ENCODE results near the gene RSBN1L. TPM values are rescaled to one million over a fixed set of nuclear protein-coding genes. Genes with fewer than 3 reads are reported as not detected.
"Not testable (repeated sequence)": the region's sequence is repeated elsewhere in the genome, so short reads cannot be mapped to it uniquely, and the experiment has no call there.

The RSBN1L gene
- total and polyA plus RNA-seq, 7 donors: 2.0 to 10.1 (median 7.5) TPM

DNA sequence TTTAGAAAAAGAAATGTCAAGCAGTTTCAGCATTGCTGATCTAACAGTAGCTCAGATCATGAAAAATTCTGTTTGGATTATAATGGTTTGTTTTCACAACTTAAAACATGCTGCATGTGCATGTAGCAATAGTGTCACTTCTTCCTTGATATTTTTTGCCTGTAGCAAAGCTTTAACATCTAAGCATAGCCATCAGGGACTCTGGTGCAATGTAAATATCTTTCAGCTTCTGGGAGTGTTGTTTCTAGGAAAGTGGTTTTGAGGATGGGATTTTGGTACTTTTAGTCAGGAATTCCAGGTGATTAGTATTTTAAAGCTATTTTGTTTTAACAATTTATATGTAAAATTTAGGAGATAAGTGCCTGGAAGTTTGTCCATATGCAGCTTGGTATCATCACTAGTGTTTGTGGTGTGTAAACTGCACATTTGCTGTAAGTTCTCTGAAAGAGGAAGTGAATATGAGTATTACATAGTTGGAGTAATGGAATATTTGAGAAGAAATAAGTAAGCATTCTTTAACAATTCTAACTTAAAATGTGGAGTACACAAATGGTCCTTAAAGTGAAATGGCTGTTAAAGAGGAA, 1.9 kb downstream of the RSBN1L start:
- Histone ChIP-seq H3K4me1 (peaks cover 37% of the 10 kb centered on the region), H3K27ac (peak overlapping the region; percentile 90), H3K27me3 (ENCODE audit: insufficient read depth in 3 of 3, low read length in 2 of 3) (no peaks in the 10 kb centered on the region), H3K9me3 (no peaks in the 10 kb centered on the region), H3K4me3 (peak overlapping the region; percentile 76), H3K36me3 (ENCODE audit: insufficient read depth in 1 of 2, low read depth in 1 of 2) (no peaks in the 10 kb centered on the region)
- DNase-seq (no peak), ATAC-seq (no peak)
- intact Hi-C loops (cut with DNase I): loop anchor here in 1 of 2 donors (2.0 kb wide), 1 partner anchor 29 kb away; no protein-coding TSS in a partner anchor
- TF ChIP-seq, protein P1, sequence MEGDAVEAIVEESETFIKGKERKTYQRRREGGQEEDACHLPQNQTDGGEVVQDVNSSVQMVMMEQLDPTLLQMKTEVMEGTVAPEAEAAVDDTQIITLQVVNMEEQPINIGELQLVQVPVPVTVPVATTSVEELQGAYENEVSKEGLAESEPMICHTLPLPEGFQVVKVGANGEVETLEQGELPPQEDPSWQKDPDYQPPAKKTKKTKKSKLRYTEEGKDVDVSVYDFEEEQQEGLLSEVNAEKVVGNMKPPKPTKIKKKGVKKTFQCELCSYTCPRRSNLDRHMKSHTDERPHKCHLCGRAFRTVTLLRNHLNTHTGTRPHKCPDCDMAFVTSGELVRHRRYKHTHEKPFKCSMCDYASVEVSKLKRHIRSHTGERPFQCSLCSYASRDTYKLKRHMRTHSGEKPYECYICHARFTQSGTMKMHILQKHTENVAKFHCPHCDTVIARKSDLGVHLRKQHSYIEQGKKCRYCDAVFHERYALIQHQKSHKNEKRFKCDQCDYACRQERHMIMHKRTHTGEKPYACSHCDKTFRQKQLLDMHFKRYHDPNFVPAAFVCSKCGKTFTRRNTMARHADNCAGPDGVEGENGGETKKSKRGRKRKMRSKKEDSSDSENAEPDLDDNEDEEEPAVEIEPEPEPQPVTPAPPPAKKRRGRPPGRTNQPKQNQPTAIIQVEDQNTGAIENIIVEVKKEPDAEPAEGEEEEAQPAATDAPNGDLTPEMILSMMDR (IDR thresholded peaks at IDR 0.05): no peak

DNA sequence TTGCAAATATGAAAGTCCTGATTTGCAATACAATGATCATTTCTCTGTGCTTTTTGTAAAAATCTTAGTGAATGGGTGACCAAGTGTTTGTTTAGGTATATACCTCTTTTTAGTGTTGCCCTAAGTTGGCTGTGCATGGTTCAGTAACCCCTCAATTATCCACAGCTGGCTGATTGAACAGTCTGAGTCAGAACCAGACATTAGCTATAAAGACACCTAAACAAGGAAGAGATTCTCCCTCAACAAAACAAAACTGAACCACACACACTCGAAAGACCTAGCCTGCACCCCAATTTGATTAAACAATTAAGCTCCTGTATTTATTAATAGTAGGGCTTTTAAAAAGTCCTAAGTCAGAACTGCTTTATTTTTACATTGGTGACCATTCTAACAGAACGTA, 2.8 kb downstream of the RSBN1L start:
- peak overlapping the region; percentile 76 for H3K4me3 ChIP-seq
- H3K9me3 ChIP-seq: no peaks in the 10 kb centered on the region
- H3K27ac ChIP-seq: peak overlapping the region; percentile 90
- WGBS, 3 donors: 43 to 64% (median 49%) methylated on average over 2 of the region's 2 CpGs
- peaks cover 32% of the 10 kb centered on the region for H3K4me1 ChIP-seq
- no peaks in the 10 kb centered on the region for H3K36me3 ChIP-seq (ENCODE audit: insufficient read depth in 1 of 2, low read depth in 1 of 2)
- no peak for ATAC-seq
- no peak for DNase-seq
- TF ChIP-seq, protein P1 (IDR thresholded peaks at IDR 0.05): no peak
- intact Hi-C loops (cut with DNase I): loop anchor here in 1 of 2 donors (2.0 kb wide), 1 partner anchor 28 kb away; no protein-coding TSS in a partner anchor
- no peaks in the 10 kb centered on the region for H3K27me3 ChIP-seq (ENCODE audit: insufficient read depth in 3 of 3, low read length in 2 of 3)

DNA sequence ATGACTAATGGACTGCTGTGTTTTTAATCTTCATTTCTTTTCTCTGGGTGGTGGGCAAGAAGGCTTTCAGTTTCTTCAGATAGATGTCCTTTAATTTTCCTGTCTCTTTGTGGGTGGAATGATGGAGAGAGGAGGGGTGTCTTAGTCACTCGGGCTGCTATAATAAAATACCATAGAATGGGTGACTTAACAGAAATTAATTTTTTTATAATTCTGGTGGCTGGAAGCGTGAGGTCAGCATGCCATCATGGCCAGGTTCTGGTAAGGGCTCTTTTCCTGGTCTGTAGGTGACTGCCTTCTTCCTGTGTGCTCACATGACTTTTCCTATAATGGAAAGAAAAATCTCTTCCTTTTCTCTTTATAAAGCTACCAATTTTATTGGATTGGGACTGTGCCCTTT, 6.3 kb downstream of the RSBN1L start:
- no peak overlapping the region for H3K27ac ChIP-seq
- H3K4me3 ChIP-seq: no peak overlapping the region
- TF ChIP-seq, protein P1 (IDR thresholded peaks at IDR 0.05): no peak
- ATAC-seq (no peak), DNase-seq (no peak)
- peaks cover 27% of the 10 kb centered on the region for H3K4me1 ChIP-seq
- no peaks in the 10 kb centered on the region for H3K27me3 ChIP-seq (ENCODE audit: insufficient read depth in 3 of 3, low read length in 2 of 3)
- intact Hi-C loops (cut with DNase I): no loop called here
- H3K36me3 ChIP-seq (ENCODE audit: insufficient read depth in 1 of 2, low read depth in 1 of 2): no peaks in the 10 kb centered on the region
- 39 to 65% (median 51%) methylated on average over 2 of the region's 2 CpGs for WGBS, 3 donors
- H3K9me3 ChIP-seq: no peaks in the 10 kb centered on the region

DNA sequence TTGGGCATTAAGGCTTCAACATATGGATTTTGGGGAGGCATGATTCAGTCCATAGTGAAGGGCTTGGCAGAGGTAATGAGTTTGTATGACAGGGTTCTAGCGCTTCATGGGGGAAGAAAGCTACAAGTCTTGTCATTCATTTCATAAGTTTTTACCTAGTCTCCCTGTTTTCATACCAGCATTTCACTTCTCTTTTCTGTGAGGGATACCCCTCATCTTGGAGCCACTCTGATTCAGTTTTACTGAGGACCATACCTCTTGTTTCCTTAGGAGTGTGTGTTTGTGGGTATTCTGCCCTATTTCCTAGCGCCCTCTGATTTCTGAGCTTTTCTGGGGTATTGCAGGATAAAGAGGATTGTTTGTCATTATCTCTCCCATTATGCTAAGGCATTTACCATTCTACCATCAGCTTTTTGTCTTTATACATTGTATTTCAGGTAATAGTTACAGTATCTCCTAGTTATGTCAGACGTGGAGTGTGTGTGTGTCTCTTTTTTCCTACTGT, 6.8 kb downstream of the RSBN1L start:
- ATAC-seq: no peak

DNA sequence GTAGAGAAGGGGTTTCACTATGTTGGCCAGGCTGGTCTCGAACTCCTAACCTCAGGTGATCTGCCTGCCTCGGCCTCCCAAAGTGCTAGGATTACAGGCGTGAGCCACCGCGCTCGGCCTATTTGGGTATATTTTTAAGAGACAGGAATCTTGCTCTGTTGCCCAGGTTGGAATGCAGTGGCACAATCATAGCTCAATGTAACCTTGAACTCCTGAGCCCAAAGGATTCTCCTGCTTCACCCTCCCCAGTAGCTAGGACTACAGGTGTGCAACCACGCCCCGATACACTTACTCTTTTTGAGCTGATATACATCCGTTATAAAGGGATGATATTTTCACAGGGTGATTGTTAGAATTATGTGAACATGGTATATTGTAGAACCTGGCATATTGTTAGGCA, 7.4 kb downstream of the RSBN1L start:
- H3K36me3 ChIP-seq (ENCODE audit: insufficient read depth in 1 of 2, low read depth in 1 of 2); H3K4me3 ChIP-seq; intact Hi-C loops (cut with DNase I); H3K27me3 ChIP-seq (ENCODE audit: insufficient read depth in 3 of 3, low read length in 2 of 3); DNase-seq; H3K9me3 ChIP-seq; H3K27ac ChIP-seq: not testable (repeated sequence)
- ATAC-seq: peak in 1 of 4 donors; percentile 23
- H3K4me1 ChIP-seq: peaks cover 26% of the 10 kb centered on the region
- WGBS, 3 donors: 67 to 77% (median 72%) methylated on average over 9 of the region's 9 CpGs

More for the DNA sequence above, 6.8 kb downstream of the RSBN1L start:
- intact Hi-C loops (cut with DNase I): no loop called here
- TF ChIP-seq, protein P1 (IDR thresholded peaks at IDR 0.05): no peak
- Histone ChIP-seq H3K9me3 (no peaks in the 10 kb centered on the region), H3K27me3 (ENCODE audit: insufficient read depth in 3 of 3, low read length in 2 of 3) (no peaks in the 10 kb centered on the region), H3K27ac (no peak overlapping the region), H3K4me1 (peaks cover 30% of the 10 kb centered on the region), H3K4me3 (no peak overlapping the region), H3K36me3 (ENCODE audit: insufficient read depth in 1 of 2, low read depth in 1 of 2) (no peaks in the 10 kb centered on the region)
- WGBS, 3 donors: 87 to 93% (median 88%) methylated on average over 3 of the region's 3 CpGs
- DNase-seq: no peak
